Activated CD4-positive, alpha-beta T cell treated with anti-CD3 and anti-CD28 coated beads for 1 hour (primary cell): ENCODE data around the gene RAET1L.
"Not testable (repeated sequence)": the region's sequence is repeated elsewhere in the genome, so short reads cannot be mapped to it uniquely, and the experiment has no call there.

Experiments
- DNase-seq: peaks from one replicate; pipeline ENCODE4 v3.0.0-alpha.2; 2020

Gene RAET1L

GRCh38 chr6:149990212-149990660 is 35.1 kb downstream of the RAET1L start:
- no peak for DNase-seq

GRCh38 chr6:149988550-149989346 is 36.6 kb downstream of the RAET1L start:
- no peak for DNase-seq

GRCh38 chr6:149987602-149988107 is 37.7 kb downstream of the RAET1L start:
- DNase-seq, result no peak

GRCh38 chr6:149985481-149985937 is 39.8 kb downstream of the RAET1L start:
- DNase-seq, result no peak

GRCh38 chr6:149984773-149985172 is 40.6 kb downstream of the RAET1L start:
- DNase-seq, result no peak

- DNase-seq, result no peak
These were observed 42.2 kb downstream of the RAET1L start for GRCh38 chr6:149983145-149983544.

GRCh38 chr6:149979293-149979692 is 46.0 kb downstream of the RAET1L start:
- DNase-seq, result no peak

- DNase-seq, result no peak
These were observed 46.7 kb downstream of the RAET1L start for GRCh38 chr6:149978610-149979009.

- no peak for DNase-seq
These were observed 48.1 kb downstream of the RAET1L start for GRCh38 chr6:149977221-149977620.

GRCh38 chr6:149975400-149975799 is 49.9 kb downstream of the RAET1L start:
- DNase-seq, result no peak

- DNase-seq, result no peak
These were observed 50.5 kb downstream of the RAET1L start for GRCh38 chr6:149974825-149975224.

GRCh38 chr6:149974394-149974793 is 50.9 kb downstream of the RAET1L start:
- DNase-seq, result not testable (repeated sequence)

GRCh38 chr6:149969635-149970034 is 55.7 kb downstream of the RAET1L start:
- DNase-seq, result no peak

- DNase-seq, result not testable (repeated sequence)
These were observed 56.4 kb downstream of the RAET1L start for GRCh38 chr6:149968909-149969308.
